GM21360 (cell line): ENCODE results near the gene HTR3B.
"Not testable (repeated sequence)": the region's sequence is repeated elsewhere in the genome, so short reads cannot be mapped to it uniquely, and the experiment has no call there.

Source experiments
- ATAC-seq: cut with Tn5 transposase; IDR thresholded peaks from one replicate; pipeline ENCODE4 v1.9.1; 2021; ENCODE audit warnings: mild to moderate bottlenecking, moderate library complexity; ENCODE audit not compliant: unreplicated experiment

Gene HTR3B

GRCh38 chr11:113904379-113905101 lies at the start of gene HTR3B:
Gene HTR3B, plus strand, starts transcription at chr11:113904796. Its CDS starts 138 bp downstream, at chr11:113904934.
- no peak for ATAC-seq

DNA sequence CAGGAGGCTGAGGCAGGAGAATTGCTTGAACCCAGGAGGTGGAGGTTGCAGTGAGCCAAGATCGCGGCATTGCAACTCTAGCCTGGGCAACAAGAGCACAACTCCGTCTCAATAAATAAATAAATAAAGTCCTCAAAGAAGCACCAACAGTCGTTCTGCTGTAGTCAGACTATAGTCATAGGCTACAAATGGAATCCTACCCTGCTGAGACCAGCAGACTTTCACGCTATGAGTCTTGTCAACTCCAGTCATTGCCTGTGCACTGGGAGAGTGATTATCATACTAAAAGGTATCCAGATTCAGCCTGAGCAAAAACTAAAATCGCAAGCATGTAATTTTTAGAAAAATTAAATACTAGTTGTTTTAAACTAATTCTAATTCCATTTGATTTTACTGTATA lies 48.8 kb upstream of the HTR3B start:
- ATAC-seq = no peak

GRCh38 chr11:113856966-113857759 lies 47.4 kb upstream of the HTR3B start:
- ATAC-seq = no peak

- ATAC-seq = no peak
Observed at GRCh38 chr11:113859665-113860064, 44.9 kb upstream of the HTR3B start.

- ATAC-seq = no peak
Observed at GRCh38 chr11:113862435-113862834, 42.2 kb upstream of the HTR3B start.

DNA sequence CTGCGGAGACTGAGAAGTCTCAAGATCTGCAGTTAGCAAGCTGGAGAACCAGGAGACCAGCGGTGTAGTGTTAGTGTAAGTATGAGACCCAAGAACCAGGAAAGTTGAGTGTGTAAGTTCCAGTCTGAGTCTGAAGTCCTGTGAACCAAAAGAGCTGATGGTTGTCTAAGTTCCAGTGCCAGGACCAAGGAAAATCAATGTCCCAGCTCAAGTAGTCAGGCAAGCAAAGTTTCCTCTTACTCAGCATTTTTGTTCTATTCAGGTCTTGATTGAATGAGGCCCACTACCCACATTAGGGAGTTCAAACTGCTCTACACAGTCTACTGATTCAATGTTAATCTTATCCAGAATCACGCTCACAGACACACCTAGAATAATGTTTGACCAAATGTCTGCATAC lies 40.2 kb upstream of the HTR3B start:
- ATAC-seq = no peak

GRCh38 chr11:113865873-113866272 lies 38.7 kb upstream of the HTR3B start:
- ATAC-seq = no peak

DNA sequence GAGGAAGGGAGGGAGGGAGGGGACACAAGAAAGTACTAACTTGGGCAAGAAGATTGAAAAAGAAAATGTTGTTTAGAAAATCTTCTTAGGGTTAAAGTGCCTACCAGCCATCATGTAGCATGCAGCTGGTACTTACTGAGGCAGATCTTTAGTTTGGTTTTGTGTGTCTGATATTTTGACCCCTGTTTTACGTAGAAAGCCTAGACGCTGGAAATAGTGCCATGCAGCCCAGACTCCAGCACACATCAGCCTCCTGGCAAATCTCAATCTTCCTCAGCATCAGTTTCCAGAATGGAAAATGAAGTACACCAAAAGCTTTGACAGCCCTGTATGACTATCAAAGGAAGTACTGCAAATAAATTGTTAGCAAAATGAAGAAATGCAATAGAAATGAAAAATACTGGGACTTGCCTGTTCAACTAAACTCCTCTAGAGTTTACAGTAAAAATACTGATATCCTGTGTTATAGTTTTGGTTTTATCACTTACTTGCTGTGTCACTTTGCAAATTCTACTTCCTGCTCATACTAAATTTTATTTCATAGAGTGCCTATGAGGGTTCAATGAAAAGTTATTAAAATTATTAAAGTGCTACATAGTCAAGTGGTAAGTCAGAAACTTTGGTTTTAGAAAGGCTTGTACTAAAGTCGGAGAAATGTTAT lies 36.6 kb upstream of the HTR3B start:
- ATAC-seq = no peak

- ATAC-seq = no peak
Observed at GRCh38 chr11:113871336-113871735, 33.3 kb upstream of the HTR3B start.

- ATAC-seq = no peak
Observed at GRCh38 chr11:113873236-113873626, 31.4 kb upstream of the HTR3B start.

GRCh38 chr11:113874096-113874495 lies 30.5 kb upstream of the HTR3B start:
- ATAC-seq = no peak

- ATAC-seq = no peak
Observed at GRCh38 chr11:113874581-113875233, 29.9 kb upstream of the HTR3B start.

GRCh38 chr11:113875234-113876073 lies 29.1 kb upstream of the HTR3B start, which contains the start of gene USP28:
Gene USP28, minus strand, starts transcription at chr11:113875572. Its CDS starts 71 bp downstream, at chr11:113875501.
- peak; percentile 83 for ATAC-seq

DNA sequence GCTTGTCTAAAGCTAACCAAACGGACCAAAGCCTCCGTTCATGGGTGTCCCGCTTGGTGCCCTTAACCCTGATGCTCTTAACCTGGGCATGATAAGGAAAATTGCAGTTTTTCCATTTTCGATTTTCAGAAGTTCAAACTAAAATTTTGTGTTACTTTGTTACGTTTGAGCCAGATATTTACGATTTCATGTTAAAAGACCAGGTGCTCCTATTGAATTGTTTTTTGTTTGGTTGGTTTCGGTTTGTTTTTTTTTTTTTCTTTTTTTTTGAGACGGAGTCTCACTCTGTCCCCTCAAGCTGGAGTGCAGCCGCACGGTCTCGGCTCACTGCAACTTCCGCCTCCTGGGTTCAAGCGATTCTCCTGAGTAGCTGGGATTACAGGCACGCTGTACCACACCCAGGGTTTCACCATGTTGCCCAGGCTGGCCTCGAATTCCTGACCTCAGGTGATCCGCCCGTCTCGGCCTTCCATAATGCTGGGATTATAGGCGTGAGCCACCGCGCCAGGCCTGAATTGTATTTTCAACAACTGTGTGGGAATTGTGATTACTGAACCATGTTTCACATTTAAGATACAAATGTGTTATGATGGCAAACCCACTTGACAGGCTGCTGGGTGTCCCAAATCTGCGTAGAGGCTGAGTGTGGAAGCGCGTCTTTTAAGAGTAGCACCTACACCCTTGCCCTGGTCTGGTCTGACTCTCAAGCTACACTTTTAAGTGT lies 28.4 kb upstream of the HTR3B start:
- ATAC-seq = no peak

DNA sequence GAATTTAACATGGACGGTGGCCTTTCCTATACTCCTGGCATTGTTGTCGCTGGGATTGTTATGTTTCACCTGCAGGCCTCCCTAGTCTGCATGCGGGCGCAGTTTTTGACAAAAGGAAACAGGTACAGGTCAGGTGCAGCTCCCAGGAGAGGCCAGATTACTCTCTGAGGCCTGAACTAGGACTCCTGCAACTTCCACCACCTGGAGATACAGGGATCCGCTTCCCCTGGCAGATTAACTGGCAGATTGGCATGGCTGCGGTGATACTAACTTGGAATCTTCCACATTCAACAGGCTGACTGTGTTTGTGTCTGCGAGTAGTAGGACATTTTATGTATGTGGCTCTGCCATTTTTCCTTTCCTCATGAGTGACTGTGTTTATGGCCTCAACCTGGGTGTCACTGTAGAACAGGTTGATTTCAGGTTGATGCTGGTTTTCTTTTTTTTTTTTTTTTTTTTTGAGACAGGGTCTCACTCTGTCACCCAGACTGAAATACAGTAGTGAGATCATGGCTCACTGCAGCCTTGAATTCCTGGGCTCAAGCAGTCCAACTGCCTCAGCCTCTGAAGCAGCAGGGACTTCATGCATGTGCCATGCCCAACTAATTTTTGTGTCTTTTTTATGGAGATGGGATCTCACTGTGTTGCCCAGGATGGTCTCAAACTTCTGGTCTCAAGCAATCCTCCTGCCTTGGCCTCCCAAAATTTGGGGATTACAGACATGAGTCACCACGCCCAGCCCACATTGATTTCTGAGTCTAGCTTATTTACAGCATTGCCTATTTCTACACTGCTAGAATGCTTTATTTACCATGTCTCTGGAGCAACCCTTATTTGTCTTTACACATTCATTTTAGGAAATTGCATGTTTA lies 27.6 kb upstream of the HTR3B start:
- ATAC-seq = no peak

GRCh38 chr11:113877670-113878055 lies 26.9 kb upstream of the HTR3B start:
- ATAC-seq = no peak

- ATAC-seq = not testable (repeated sequence)
Observed at GRCh38 chr11:113879446-113879845, 25.1 kb upstream of the HTR3B start.

DNA sequence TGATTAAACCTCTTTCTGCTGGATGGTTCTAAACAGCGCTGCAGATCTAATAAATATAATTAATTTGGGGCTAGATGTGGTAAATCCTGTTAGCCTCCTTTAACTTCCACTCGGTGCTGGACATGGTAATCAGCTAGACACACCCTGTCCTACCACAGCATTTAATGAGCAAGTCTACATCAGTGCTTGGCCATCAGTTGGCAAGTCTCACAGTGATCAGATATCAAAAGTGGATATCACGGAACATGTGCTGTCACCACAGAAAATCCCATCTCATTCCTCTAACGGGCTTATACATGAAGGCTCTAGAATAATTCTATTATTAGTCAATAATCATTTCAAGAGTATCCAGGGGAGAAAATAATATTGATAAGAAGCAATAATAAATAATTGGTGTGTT lies 23.6 kb upstream of the HTR3B start:
- ATAC-seq = no peak

- no peak for ATAC-seq
Observed at GRCh38 chr11:113881856-113882255, 22.7 kb upstream of the HTR3B start.
